ENCODE data around the gene DUSP10. TPM values are rescaled to one million over a fixed set of nuclear protein-coding genes. Genes with fewer than 3 reads are reported as not detected.

Gene DUSP10
- polyA plus RNA-seq, 1 donor from 2014 or later, result 2.0 TPM

DNA sequence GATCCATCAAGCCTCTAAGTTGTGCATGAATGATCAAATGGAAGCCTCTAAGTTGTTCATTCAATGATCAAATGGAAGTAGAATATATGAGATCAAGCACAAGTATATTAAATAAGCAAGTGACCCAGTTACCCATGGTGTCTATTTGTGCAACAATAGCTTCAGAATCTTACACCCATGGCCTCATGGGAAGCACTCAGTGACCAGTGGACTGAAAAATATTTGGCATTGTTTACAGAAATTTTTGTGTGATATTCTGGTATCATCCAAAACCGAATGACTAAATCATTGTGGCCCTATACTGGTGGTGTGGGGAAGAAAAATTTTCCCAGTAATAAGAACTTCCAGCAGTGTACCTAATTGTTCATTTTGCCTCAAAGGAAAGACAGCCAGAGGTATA is 46.6 kb downstream of the DUSP10 start:
- Histone ChIP-seq H3K79me2 (replicated peaks; ENCODE audit: insufficient read depth, low read length) (no peaks in the 10 kb centered on the region), H4K20me1 (ENCODE audit: insufficient read depth) (no peaks in the 10 kb centered on the region), H3K27me3 (ENCODE audit: insufficient read depth, low read depth, low read length) (no peaks in the 10 kb centered on the region), H3K9me3 (ENCODE audit: low read length) (no peaks in the 10 kb centered on the region), H3K9me2 (ENCODE audit: insufficient read depth, low read length) (no peaks in the 10 kb centered on the region), H3K4me3 (ENCODE audit: low read length) (no peak overlapping the region), H3K9ac (ENCODE audit: low read length) (no peak overlapping the region), H2AFZ (ENCODE audit: low read depth, low read length) (no peak overlapping the region), H3K4me2 (ENCODE audit: low read length) (no peak overlapping the region), H3F3A (ENCODE audit: insufficient read depth, low read length, poor library complexity, severe bottlenecking) (no peaks in the 10 kb centered on the region), H3K27ac (ENCODE audit: low read length) (no peak overlapping the region), H3K36me3 (ENCODE audit: insufficient read depth, low read length) (no peaks in the 10 kb centered on the region)
- no peak for TF ChIP-seq CTCF (IDR thresholded peaks at IDR 0.05; ENCODE audit: poor library complexity, severe bottlenecking)
- TF ChIP-seq EZH2 (IDR thresholded peaks at IDR 0.05; ENCODE audit: borderline replicate concordance, insufficient read depth, low read length, poor library complexity, severe bottlenecking), result no peak
- no peak for TF ChIP-seq SMC3 (conservative IDR thresholded peaks at IDR 0.05; ENCODE audit: poor library complexity)
- TF ChIP-seq EP300 (conservative IDR thresholded peaks at IDR 0.05; ENCODE audit: poor library complexity, severe bottlenecking), result no peak
- no peak for TF ChIP-seq TAF1 (IDR thresholded peaks at IDR 0.05; ENCODE audit: low read depth)
- TF ChIP-seq, protein P1, sequence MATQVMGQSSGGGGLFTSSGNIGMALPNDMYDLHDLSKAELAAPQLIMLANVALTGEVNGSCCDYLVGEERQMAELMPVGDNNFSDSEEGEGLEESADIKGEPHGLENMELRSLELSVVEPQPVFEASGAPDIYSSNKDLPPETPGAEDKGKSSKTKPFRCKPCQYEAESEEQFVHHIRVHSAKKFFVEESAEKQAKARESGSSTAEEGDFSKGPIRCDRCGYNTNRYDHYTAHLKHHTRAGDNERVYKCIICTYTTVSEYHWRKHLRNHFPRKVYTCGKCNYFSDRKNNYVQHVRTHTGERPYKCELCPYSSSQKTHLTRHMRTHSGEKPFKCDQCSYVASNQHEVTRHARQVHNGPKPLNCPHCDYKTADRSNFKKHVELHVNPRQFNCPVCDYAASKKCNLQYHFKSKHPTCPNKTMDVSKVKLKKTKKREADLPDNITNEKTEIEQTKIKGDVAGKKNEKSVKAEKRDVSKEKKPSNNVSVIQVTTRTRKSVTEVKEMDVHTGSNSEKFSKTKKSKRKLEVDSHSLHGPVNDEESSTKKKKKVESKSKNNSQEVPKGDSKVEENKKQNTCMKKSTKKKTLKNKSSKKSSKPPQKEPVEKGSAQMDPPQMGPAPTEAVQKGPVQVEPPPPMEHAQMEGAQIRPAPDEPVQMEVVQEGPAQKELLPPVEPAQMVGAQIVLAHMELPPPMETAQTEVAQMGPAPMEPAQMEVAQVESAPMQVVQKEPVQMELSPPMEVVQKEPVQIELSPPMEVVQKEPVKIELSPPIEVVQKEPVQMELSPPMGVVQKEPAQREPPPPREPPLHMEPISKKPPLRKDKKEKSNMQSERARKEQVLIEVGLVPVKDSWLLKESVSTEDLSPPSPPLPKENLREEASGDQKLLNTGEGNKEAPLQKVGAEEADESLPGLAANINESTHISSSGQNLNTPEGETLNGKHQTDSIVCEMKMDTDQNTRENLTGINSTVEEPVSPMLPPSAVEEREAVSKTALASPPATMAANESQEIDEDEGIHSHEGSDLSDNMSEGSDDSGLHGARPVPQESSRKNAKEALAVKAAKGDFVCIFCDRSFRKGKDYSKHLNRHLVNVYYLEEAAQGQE (IDR thresholded peaks at IDR 0.05; ENCODE audit: borderline replicate concordance), result no peak

- H2AFZ ChIP-seq (ENCODE audit: low read depth, low read length), result no peak overlapping the region
- no peak overlapping the region for H3K4me2 ChIP-seq (ENCODE audit: low read length)
- H3K9me3 ChIP-seq (ENCODE audit: low read length), result no peaks in the 10 kb centered on the region
- H3K36me3 ChIP-seq (ENCODE audit: insufficient read depth, low read length), result no peaks in the 10 kb centered on the region
- no peak overlapping the region for H3K4me3 ChIP-seq (ENCODE audit: low read length)
- H3K79me2 ChIP-seq (replicated peaks; ENCODE audit: insufficient read depth, low read length), result no peaks in the 10 kb centered on the region
- no peaks in the 10 kb centered on the region for H4K20me1 ChIP-seq (ENCODE audit: insufficient read depth)
- no peaks in the 10 kb centered on the region for H3F3A ChIP-seq (ENCODE audit: insufficient read depth, low read length, poor library complexity, severe bottlenecking)
- TF ChIP-seq, protein P1 (IDR thresholded peaks at IDR 0.05; ENCODE audit: borderline replicate concordance), result no peak
- no peak for TF ChIP-seq EZH2 (IDR thresholded peaks at IDR 0.05; ENCODE audit: borderline replicate concordance, insufficient read depth, low read length, poor library complexity, severe bottlenecking)
- no peak for TF ChIP-seq TAF1 (IDR thresholded peaks at IDR 0.05; ENCODE audit: low read depth)
- TF ChIP-seq RAD21 (conservative IDR thresholded peaks at IDR 0.05), result no peak
- no peak for TF ChIP-seq POLR2AphosphoS5 (IDR thresholded peaks at IDR 0.05)
- no peak for TF ChIP-seq SMC3 (conservative IDR thresholded peaks at IDR 0.05; ENCODE audit: poor library complexity)
- no peak for TF ChIP-seq MXI1 (conservative IDR thresholded peaks at IDR 0.05; ENCODE audit: poor library complexity, severe bottlenecking)
- TF ChIP-seq CTCF (IDR thresholded peaks at IDR 0.05; ENCODE audit: poor library complexity, severe bottlenecking), result no peak
- TF ChIP-seq EP300 (conservative IDR thresholded peaks at IDR 0.05; ENCODE audit: poor library complexity, severe bottlenecking), result no peak
- no peak overlapping the region for H3K27ac ChIP-seq (ENCODE audit: low read length)
- H3K9me2 ChIP-seq (ENCODE audit: insufficient read depth, low read length), result no peaks in the 10 kb centered on the region
- no peak overlapping the region for H3K9ac ChIP-seq (ENCODE audit: low read length)
- H3K27me3 ChIP-seq (ENCODE audit: insufficient read depth, low read depth, low read length), result no peaks in the 10 kb centered on the region
These were observed 47.8 kb downstream of the DUSP10 start for GRCh38 chr1:221694109-221694508.
